Heart left ventricle (tissue), 13 donors: ENCODE data around the gene SLC9A3.

Experiments used
- POLR2A ChIP-seq, 2 donors: fragments of 450-650 bp; IDR thresholded peaks; one replicate each; pipeline ENCODE4 v1.6.1; 2017; ENCODE audit warnings: antibody characterized with exemption in 2 of 2, mild to moderate bottlenecking in 2 of 2, moderate library complexity in 2 of 2
- TF ChIP-seq, protein P1 (sequence below), 12 donors: fragments of 200-600 bp; sonication (generic) in 4 of 12; IDR thresholded peaks; one replicate each; pipeline versions ENCODE4 v1.5.0 to v1.8.0; 2018 to 2022; ENCODE audit warnings: antibody characterized with exemption in 12 of 12, mild to moderate bottlenecking in 5 of 12
- donor health status: ischemic (EF 13 %, LVEDD 7.1; RV severe dilation, severe dysfunction).
- donor health status: DM: no; HTN: yes; CAD: no.
- donor health status: DM: no; HTN: no; CAD: no.
- donor health status: ischemic (EF 25% LVEDD 6.9; RV normal size, moderate dysfunction).
- donor health status: ischemic (EF 25% LVEDD 5.7; RV mildly dilated, moderate dysfunction).
- donor health status: ischemic (EF 35%, LVEDD 5.7; RV mildly dilated, moderate dysfunction).
- donor health status: nonischemic (EF 11% LVEDD 7.7; RV severe dilation, severe dysfunction).
- donor health status: DM: yes; HTN: yes; CAD: no.
- donor health status: PGD.
- donor health status: ischemic (EF 29% LVEDD 5.4; RV normal size, mild dysfunction).
- donor health status: nonischemic (EF 23%, LVEDD 6.1; RV moderate dilation, normal function).

- TF ChIP-seq, protein P1, sequence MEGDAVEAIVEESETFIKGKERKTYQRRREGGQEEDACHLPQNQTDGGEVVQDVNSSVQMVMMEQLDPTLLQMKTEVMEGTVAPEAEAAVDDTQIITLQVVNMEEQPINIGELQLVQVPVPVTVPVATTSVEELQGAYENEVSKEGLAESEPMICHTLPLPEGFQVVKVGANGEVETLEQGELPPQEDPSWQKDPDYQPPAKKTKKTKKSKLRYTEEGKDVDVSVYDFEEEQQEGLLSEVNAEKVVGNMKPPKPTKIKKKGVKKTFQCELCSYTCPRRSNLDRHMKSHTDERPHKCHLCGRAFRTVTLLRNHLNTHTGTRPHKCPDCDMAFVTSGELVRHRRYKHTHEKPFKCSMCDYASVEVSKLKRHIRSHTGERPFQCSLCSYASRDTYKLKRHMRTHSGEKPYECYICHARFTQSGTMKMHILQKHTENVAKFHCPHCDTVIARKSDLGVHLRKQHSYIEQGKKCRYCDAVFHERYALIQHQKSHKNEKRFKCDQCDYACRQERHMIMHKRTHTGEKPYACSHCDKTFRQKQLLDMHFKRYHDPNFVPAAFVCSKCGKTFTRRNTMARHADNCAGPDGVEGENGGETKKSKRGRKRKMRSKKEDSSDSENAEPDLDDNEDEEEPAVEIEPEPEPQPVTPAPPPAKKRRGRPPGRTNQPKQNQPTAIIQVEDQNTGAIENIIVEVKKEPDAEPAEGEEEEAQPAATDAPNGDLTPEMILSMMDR (IDR thresholded peaks at IDR 0.05): no peak
- no peak for TF ChIP-seq POLR2A (IDR thresholded peaks at IDR 0.05)
Observed at GRCh38 chr5:454936-455335, 69.3 kb downstream of the SLC9A3 start.
